H9 (cell line): ENCODE measurements around the gene SLC36A2. TPM values are rescaled to one million over a fixed set of nuclear protein-coding genes. Genes with fewer than 3 reads are reported as not detected.
"Not testable (repeated sequence)": the region's sequence is repeated elsewhere in the genome, so short reads cannot be mapped to it uniquely, and the experiment has no call there.

Source experiments
- DNase-seq: peaks from one replicate; pipeline ENCODE4 v3.0.0-alpha.2; 2017
- H2AFZ ChIP-seq: one replicate; pipeline ENCODE4 v1.6.1; 2013; ENCODE audit warnings: mild to moderate bottlenecking, low read length, control low read depth, moderate library complexity
- H2AK5ac ChIP-seq: 2 replicates; pipeline ENCODE4 v1.6.1; 2013; ENCODE audit warnings: low read length, control low read depth, mixed read lengths; ENCODE audit not compliant: insufficient read length
- H2BK120ac ChIP-seq: one replicate; pipeline ENCODE4 v1.6.1; 2013; ENCODE audit warnings: low read depth, mild to moderate bottlenecking, low read length, control low read depth, inconsistent platforms; ENCODE audit not compliant: poor library complexity, severe bottlenecking
- H2BK12ac ChIP-seq: 2 replicates; pipeline ENCODE4 v1.6.1; 2013; ENCODE audit warnings: low read length, control low read depth, mixed read lengths, low read depth; ENCODE audit not compliant: insufficient read length
- H2BK15ac ChIP-seq: 2 replicates; pipeline ENCODE4 v1.6.1; 2013; ENCODE audit warnings: low read depth, low read length, control low read depth
- H2BK20ac ChIP-seq: one replicate; pipeline ENCODE4 v1.6.1; 2013; ENCODE audit warnings: low read depth, mild to moderate bottlenecking, low read length, control low read depth, inconsistent platforms; ENCODE audit not compliant: poor library complexity, severe bottlenecking
- H2BK5ac ChIP-seq: 2 replicates; pipeline ENCODE4 v1.6.1; 2013; ENCODE audit warnings: low read length, control low read depth, mixed read lengths; ENCODE audit not compliant: insufficient read length
- H3K14ac ChIP-seq: 2 replicates; pipeline ENCODE4 v1.6.1; 2013; ENCODE audit warnings: low read length, control low read depth; ENCODE audit not compliant: insufficient read depth
- H3K18ac ChIP-seq: 2 replicates; pipeline ENCODE4 v1.6.1; 2013; ENCODE audit warnings: low read depth, mild to moderate bottlenecking, mixed read lengths, low read length, control low read depth; ENCODE audit not compliant: insufficient read length
- H3K23ac ChIP-seq: 2 replicates; pipeline ENCODE4 v1.6.1; 2013; ENCODE audit warnings: low read length, control low read depth, mixed read lengths, low read depth; ENCODE audit not compliant: insufficient read length
- H3K23me2 ChIP-seq: 2 replicates; pipeline ENCODE4 v1.6.1; 2013; ENCODE audit warnings: low read depth, mild to moderate bottlenecking, mixed read lengths, low read length, control low read depth; ENCODE audit not compliant: insufficient read length, poor library complexity, severe bottlenecking
- H3K27ac ChIP-seq: 2 replicates; pipeline ENCODE4 v1.5.1; 2013; ENCODE audit warnings: low read length, control low read depth, mixed read lengths, low read depth; ENCODE audit not compliant: insufficient read length
- H3K27me3 ChIP-seq: 2 replicates; pipeline ENCODE4 v1.6.1; 2013; ENCODE audit warnings: low read length, control low read depth, inconsistent platforms; ENCODE audit not compliant: insufficient read depth
- H3K4ac ChIP-seq: 2 replicates; pipeline ENCODE4 v1.6.1; 2013; ENCODE audit warnings: low read depth, mild to moderate bottlenecking, control low read depth, inconsistent platforms, low read length, moderate library complexity
- H3K4me1 ChIP-seq: 2 replicates; pipeline ENCODE4 v1.6.1; 2013; ENCODE audit warnings: low read length, control low read depth, inconsistent platforms; ENCODE audit not compliant: insufficient read depth
- H3K4me2 ChIP-seq: 2 replicates; pipeline ENCODE4 v1.6.1; 2013; ENCODE audit warnings: low read length, control low read depth, mixed read lengths; ENCODE audit not compliant: insufficient read length, insufficient read depth
- H3K56ac ChIP-seq: 2 replicates; pipeline ENCODE4 v1.6.1; 2013; ENCODE audit warnings: low read depth, mild to moderate bottlenecking, mixed read lengths, low read length, control low read depth; ENCODE audit not compliant: insufficient read length
- H3K79me1 ChIP-seq: 2 replicates; pipeline ENCODE4 v1.6.1; 2013; ENCODE audit warnings: low read depth, mild to moderate bottlenecking, moderate library complexity, low read length, control low read depth, inconsistent platforms; ENCODE audit not compliant: insufficient read depth, poor library complexity, severe bottlenecking
- H3K79me2 ChIP-seq: 2 replicates; pipeline ENCODE4 v1.6.1; 2013; ENCODE audit warnings: low read length, control low read depth, inconsistent platforms; ENCODE audit not compliant: insufficient read depth
- H3K9ac ChIP-seq: 2 replicates; pipeline ENCODE4 v1.6.1; 2013; ENCODE audit warnings: low read length, control low read depth, mixed read lengths; ENCODE audit not compliant: insufficient read length; ENCODE audit errors: extremely low read depth
- H3K9me3 ChIP-seq: one replicate; pipeline ENCODE4 v1.6.1; 2013; ENCODE audit warnings: low read depth, low read length, inconsistent platforms; ENCODE audit not compliant: control insufficient read depth
- H3T11ph ChIP-seq: one replicate; pipeline ENCODE4 v1.6.1; 2013; ENCODE audit warnings: mild to moderate bottlenecking, low read length, control low read depth, inconsistent platforms
- H4K20me1 ChIP-seq: one replicate; pipeline ENCODE4 v1.6.1; 2013; ENCODE audit not compliant: control insufficient read depth, insufficient read length, insufficient read depth
- H4K5ac ChIP-seq: 2 replicates; pipeline ENCODE4 v1.6.1; 2013; ENCODE audit warnings: low read depth, mild to moderate bottlenecking, mixed read lengths, low read length, control low read depth; ENCODE audit not compliant: insufficient read length
- H4K8ac ChIP-seq: replicated peaks from 2 replicates; pipeline ENCODE4 v1.6.1; 2013; ENCODE audit warnings: low read length, control low read depth, mixed read lengths, low read depth; ENCODE audit not compliant: insufficient read length
- H4K91ac ChIP-seq: 2 replicates; pipeline ENCODE4 v1.6.1; 2013; ENCODE audit warnings: low read depth, mild to moderate bottlenecking, moderate library complexity, mixed read lengths, low read length, control low read depth; ENCODE audit not compliant: insufficient read length
- H3K27ac Mint-ChIP-seq, 3 experiments: 2 replicates in 2 of 3; 3 replicates in 1 of 3; pipeline ENCODE4 v1.8.0; 2020 to 2021; ENCODE audit warnings: mixed read lengths in 3 of 3, mild to moderate bottlenecking in 1 of 3, moderate library complexity in 1 of 3
- H3K27me3 Mint-ChIP-seq: 2 replicates; pipeline ENCODE4 v1.8.0; 2021; ENCODE audit warnings: low read depth, mild to moderate bottlenecking, moderate library complexity, mixed read lengths
- H3K36me3 Mint-ChIP-seq, 3 experiments: 2 replicates in 2 of 3; 3 replicates in 1 of 3; pipeline ENCODE4 v1.8.0; 2020 to 2021; ENCODE audit warnings: low read depth in 3 of 3, mixed read lengths in 3 of 3; ENCODE audit not compliant: insufficient read depth in 1 of 3
- H3K4me1 Mint-ChIP-seq, 2 experiments: 2 replicates each; pipeline ENCODE4 v1.8.0; 2020; ENCODE audit warnings: mixed read lengths in 2 of 2
- H3K4me3 Mint-ChIP-seq, 2 experiments: 2 replicates in 1 of 2; 3 replicates in 1 of 2; pipeline ENCODE4 v1.8.0; 2020 to 2021; ENCODE audit warnings: mild to moderate bottlenecking in 2 of 2, mixed read lengths in 2 of 2, moderate library complexity in 1 of 2
- H3K9me3 Mint-ChIP-seq, 2 experiments: 2 replicates in 1 of 2; 3 replicates in 1 of 2; pipeline ENCODE4 v1.8.0; 2020; ENCODE audit warnings: mild to moderate bottlenecking in 2 of 2, mixed read lengths in 2 of 2, moderate library complexity in 1 of 2
- WGBS: extraction: QIAGEN DNeasy Blood & Tissue Kit; methylation state at CpG from one replicate; pipeline ENCODE4 v1.1.7; 2013; ENCODE audit warnings: missing lambda C conversion rate, low lambda C conversion rate, mixed read lengths; ENCODE audit not compliant: insufficient read length; ENCODE audit errors: extremely low coverage; 5-methylcytosine and 5-hydroxymethylcytosine counted together
- total RNA-seq: library from RNA; stranded (reverse); gene quantifications from 2 replicates; pipeline ENCODE4 v1.2.1, GENCODE V29; 2021
- TF ChIP-seq, protein P1 (sequence below): fragments of 200-600 bp; sonication (generic); conservative IDR thresholded peaks from 3 replicates; pipeline ENCODE4 v1.8.0; 2021; ENCODE audit warnings: antibody characterized with exemption, mild to moderate bottlenecking

SLC36A2 gene
- total RNA-seq, 1 experiment from 2014 or later: 0.15 TPM

DNA sequence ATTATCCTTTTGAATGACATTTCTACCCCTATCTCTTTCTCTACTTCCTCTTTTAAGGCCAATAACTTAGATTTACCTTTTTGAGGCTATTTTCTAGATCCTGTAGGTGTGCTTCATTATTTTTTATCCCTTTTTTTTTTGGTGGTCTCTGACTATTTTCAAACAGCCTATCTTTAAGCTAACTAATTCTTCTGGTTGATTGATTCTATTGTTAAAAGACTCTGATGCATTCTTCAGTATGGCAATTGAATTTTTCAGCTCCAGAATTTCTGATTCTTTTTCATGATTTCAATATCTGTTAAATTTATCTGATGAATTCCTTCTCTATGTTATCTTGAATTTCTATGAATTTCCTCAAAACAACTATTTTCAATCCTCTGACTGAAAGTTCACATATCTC, 36.4 kb downstream of the SLC36A2 start:
- Histone ChIP-seq H4K91ac (no peak overlapping the region), H3K23ac (no peak overlapping the region), H3K9ac (no peak overlapping the region), H3K79me1 (no peaks in the 10 kb centered on the region), H3K9me3 (no peaks in the 10 kb centered on the region), H3K4ac (no peak overlapping the region), H3K23me2 (no peaks in the 10 kb centered on the region), H3K4me2 (no peak overlapping the region), H3K18ac (no peak overlapping the region), H2AFZ (no peak overlapping the region), H3K56ac (no peak overlapping the region), H2BK5ac (no peak overlapping the region), H3K27me3 (no peaks in the 10 kb centered on the region), H2BK12ac (no peak overlapping the region), H3K4me1 (no peaks in the 10 kb centered on the region), H4K8ac (no peak overlapping the region), H3K27ac (no peak overlapping the region), H2AK5ac (no peak overlapping the region), H3T11ph (no peak overlapping the region), H2BK120ac (no peak overlapping the region), H4K20me1 (no peaks in the 10 kb centered on the region), H4K5ac (no peak overlapping the region), H2BK15ac (no peak overlapping the region), H2BK20ac (no peak overlapping the region), H3K14ac (no peak overlapping the region), H3K79me2 (no peaks in the 10 kb centered on the region)
- Mint-ChIP-seq H3K36me3 (peaks cover 0 to 4% (median 0%) of the 10 kb centered on the region in 3 experiments; a peak in 1 of 7 replicates), H3K9me3 (peaks cover 5 to 12% of the 10 kb centered on the region in 2 experiments; a peak in 3 of 5 replicates), H3K4me1 (peaks cover 12% of the 10 kb centered on the region in 2 experiments), H3K4me3 (no peak overlapping the region), H3K27ac (no peak overlapping the region), H3K27me3 (no peaks in the 10 kb centered on the region; the same call in none of the 2 replicates)
- DNase-seq: no peak
- TF ChIP-seq, protein P1, sequence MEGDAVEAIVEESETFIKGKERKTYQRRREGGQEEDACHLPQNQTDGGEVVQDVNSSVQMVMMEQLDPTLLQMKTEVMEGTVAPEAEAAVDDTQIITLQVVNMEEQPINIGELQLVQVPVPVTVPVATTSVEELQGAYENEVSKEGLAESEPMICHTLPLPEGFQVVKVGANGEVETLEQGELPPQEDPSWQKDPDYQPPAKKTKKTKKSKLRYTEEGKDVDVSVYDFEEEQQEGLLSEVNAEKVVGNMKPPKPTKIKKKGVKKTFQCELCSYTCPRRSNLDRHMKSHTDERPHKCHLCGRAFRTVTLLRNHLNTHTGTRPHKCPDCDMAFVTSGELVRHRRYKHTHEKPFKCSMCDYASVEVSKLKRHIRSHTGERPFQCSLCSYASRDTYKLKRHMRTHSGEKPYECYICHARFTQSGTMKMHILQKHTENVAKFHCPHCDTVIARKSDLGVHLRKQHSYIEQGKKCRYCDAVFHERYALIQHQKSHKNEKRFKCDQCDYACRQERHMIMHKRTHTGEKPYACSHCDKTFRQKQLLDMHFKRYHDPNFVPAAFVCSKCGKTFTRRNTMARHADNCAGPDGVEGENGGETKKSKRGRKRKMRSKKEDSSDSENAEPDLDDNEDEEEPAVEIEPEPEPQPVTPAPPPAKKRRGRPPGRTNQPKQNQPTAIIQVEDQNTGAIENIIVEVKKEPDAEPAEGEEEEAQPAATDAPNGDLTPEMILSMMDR: no peak

DNA sequence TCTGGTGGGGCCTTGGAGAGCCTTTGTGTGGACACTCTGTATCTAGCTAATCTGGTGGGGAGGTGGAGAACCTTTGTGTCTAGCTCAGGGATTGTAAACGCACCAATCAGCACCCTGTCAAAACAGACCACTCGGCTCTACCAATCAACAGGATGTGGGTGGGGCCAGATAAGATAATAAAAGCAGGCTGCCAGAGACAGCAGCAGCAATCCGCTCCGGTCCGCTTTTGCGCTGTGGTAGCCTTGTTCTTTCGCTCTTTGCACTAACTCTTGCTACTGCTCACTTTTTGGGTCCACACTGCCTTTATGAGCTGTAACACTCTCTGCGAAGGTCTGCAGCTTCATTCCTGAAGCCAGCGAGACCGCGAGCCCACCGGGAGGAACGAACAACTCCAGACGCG, 37.5 kb downstream of the SLC36A2 start:
- peaks cover 10 to 11% of the 10 kb centered on the region in 2 experiments for H3K4me1 Mint-ChIP-seq
- not testable (repeated sequence) for H3K4me3 Mint-ChIP-seq, H3K14ac ChIP-seq, H3T11ph ChIP-seq, H4K5ac ChIP-seq, H3K9me3 ChIP-seq, H3K27ac ChIP-seq, H3K79me1 ChIP-seq, H2BK120ac ChIP-seq, H4K8ac ChIP-seq, H3K9ac ChIP-seq, H3K4me2 ChIP-seq, DNase-seq, H2AFZ ChIP-seq, H3K27me3 ChIP-seq, H3K4ac ChIP-seq, H2BK5ac ChIP-seq, H2BK12ac ChIP-seq, H3K4me1 ChIP-seq, H4K20me1 ChIP-seq, H2AK5ac ChIP-seq, H2BK20ac ChIP-seq, H3K36me3 Mint-ChIP-seq, H3K23ac ChIP-seq, H3K56ac ChIP-seq, H3K27me3 Mint-ChIP-seq, H3K23me2 ChIP-seq, H2BK15ac ChIP-seq, H3K18ac ChIP-seq, H4K91ac ChIP-seq, H3K79me2 ChIP-seq
- peak overlapping the region in 1 of 3 experiments; percentile 57; a peak in 2 of 7 replicates for H3K27ac Mint-ChIP-seq
- peaks cover 5 to 12% of the 10 kb centered on the region in 2 experiments; a peak in 3 of 5 replicates for H3K9me3 Mint-ChIP-seq
- WGBS: no CpG with 5 or more reads among the region's 15 CpGs
